ENCODE data around the gene ANKRD62. TPM values are rescaled to one million over a fixed set of nuclear protein-coding genes. Genes with fewer than 3 reads are reported as not detected.
A peak's percentile ranks its signal among the peaks of the same experiment; 100 is the strongest.

Gene ANKRD62
- polyA plus RNA-seq (2013), result not detected in 2 replicates

DNA sequence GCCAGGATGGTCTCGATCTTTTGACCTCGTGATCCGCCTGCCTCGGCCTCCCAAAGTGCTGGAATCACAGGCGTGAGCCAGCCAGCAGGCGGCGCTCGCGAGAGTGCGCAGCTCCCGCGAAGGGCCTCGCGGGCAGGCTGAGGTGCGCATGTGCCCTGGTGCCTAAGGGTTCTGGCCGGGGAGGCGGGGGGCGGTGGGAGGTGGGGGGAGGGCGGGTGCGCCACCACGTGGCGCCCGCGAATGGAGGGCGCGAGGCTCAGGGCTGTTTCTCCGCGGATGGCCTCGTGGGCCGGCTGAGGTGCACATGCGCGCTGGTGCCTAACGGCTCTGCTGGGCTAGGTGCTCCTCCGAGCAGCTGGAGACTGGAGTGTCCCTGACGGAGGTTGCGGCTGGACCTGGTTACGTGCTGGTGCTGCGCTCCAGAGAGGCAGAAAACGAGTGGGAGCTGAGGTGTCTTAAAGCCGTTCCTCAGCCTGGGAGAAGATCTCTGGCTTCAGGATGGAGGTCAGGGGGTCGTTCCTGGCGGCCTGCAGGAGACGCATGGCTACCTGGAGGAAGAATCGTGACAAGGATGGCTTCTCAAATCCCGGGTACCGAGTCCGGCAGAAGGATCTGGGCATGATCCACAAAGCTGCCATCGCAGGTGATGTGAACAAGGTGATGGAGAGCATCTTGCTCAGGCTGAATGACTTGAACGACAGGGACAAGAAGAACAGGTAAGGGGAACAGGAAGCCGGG, at the start of gene ANKRD62:
TSS of gene ANKRD62 (plus strand) at position 324 of the 738 bp plus-strand sequence. CDS start at position 499, 175 bp downstream.
- Histone ChIP-seq H3K79me1 (ENCODE audit: low read length) (no peaks in the 10 kb centered on the region), H3K4ac (ENCODE audit: low read depth, low read length) (no peak within 1 kb of the TSS), H4K12ac (ENCODE audit: low read depth, low read length) (no peak within 1 kb of the TSS), H3K4me3 (ENCODE audit: low read depth, low read length) (peak within 1 kb of the TSS; percentile 15), H3K14ac (ENCODE audit: low read length) (no peak within 1 kb of the TSS), H2AFZ (ENCODE audit: insufficient read depth, low read length, poor library complexity) (no peak within 1 kb of the TSS), H3K79me2 (ENCODE audit: control insufficient read depth, insufficient read depth, low read length, poor library complexity) (no peaks in the 10 kb centered on the region), H4K91ac (ENCODE audit: low read depth, low read length) (no peak within 1 kb of the TSS), H3K23ac (ENCODE audit: low read length) (no peak within 1 kb of the TSS), H3K27ac (ENCODE audit: low read depth, low read length) (no peak within 1 kb of the TSS), H3K27me3 (ENCODE audit: insufficient read depth, low read length) (no peaks in the 10 kb centered on the region), H2BK120ac (ENCODE audit: insufficient read depth, low read length, poor library complexity) (no peak within 1 kb of the TSS), H3K36me3 (ENCODE audit: control insufficient read depth in 1 of 2, insufficient read depth in 2 of 2, low read length in 2 of 2) (no peaks in the 10 kb centered on the region), H2BK5ac (ENCODE audit: low read depth, low read length, poor library complexity) (no peak within 1 kb of the TSS), H4K8ac (ENCODE audit: low read depth, low read length) (no peak within 1 kb of the TSS), H3K9me3 (ENCODE audit: insufficient read depth, low read depth, low read length) (no peaks in the 10 kb centered on the region), H3K4me2 (ENCODE audit: low read length) (no peak within 1 kb of the TSS), H2AK5ac (ENCODE audit: low read length) (no peak within 1 kb of the TSS), H3K9ac (ENCODE audit: low read length) (no peak within 1 kb of the TSS), H3K4me1 (ENCODE audit: control insufficient read depth in 1 of 2, insufficient read depth in 2 of 2, low read length in 2 of 2) (no peaks in the 10 kb centered on the region), H2BK12ac (ENCODE audit: low read length) (no peak within 1 kb of the TSS), H3K18ac (ENCODE audit: low read length) (no peak within 1 kb of the TSS)
- peak; percentile 67 to 68 for DNase-seq
- WGBS (ENCODE audit: extremely low coverage, insufficient coverage, insufficient read length), result no CpG with 5 or more reads among the region's 50 CpGs

DNA sequence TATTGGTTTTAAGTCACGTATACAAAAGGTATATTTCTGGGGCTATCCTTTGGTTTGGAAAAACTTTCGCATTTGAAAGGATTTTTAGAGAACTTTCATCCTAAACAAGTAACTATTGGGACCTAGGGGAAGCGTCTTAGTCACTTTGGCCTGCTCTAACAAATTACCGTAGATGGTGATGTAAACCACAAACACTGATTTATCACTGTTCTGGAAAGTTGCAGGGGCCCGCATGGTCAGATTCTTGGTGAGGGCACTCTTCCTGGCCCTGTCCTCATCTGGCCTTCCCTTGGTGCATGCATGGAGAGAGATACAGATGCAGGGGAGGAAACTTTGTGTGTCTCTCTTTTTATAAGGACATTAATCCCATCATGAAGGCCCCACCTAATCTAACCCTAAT, 49.1 kb upstream of the ANKRD62 start:
- Histone ChIP-seq H3K27me3 (ENCODE audit: insufficient read depth, low read length) (no peaks in the 10 kb centered on the region), H3K4ac (ENCODE audit: low read depth, low read length) (no peak overlapping the region), H2BK120ac (ENCODE audit: insufficient read depth, low read length, poor library complexity) (no peak overlapping the region), H3K4me3 (ENCODE audit: low read depth, low read length) (no peak overlapping the region), H4K91ac (ENCODE audit: low read depth, low read length) (no peak overlapping the region), H3K36me3 (ENCODE audit: control insufficient read depth in 1 of 2, insufficient read depth in 2 of 2, low read length in 2 of 2) (no peaks in the 10 kb centered on the region), H4K8ac (ENCODE audit: low read depth, low read length) (no peak overlapping the region), H2BK12ac (ENCODE audit: low read length) (no peak overlapping the region), H3K14ac (ENCODE audit: low read length) (no peak overlapping the region), H2BK5ac (ENCODE audit: low read depth, low read length, poor library complexity) (no peak overlapping the region), H3K18ac (ENCODE audit: low read length) (no peak overlapping the region), H3K4me1 (ENCODE audit: control insufficient read depth in 1 of 2, insufficient read depth in 2 of 2, low read length in 2 of 2) (no peaks in the 10 kb centered on the region), H2AK5ac (ENCODE audit: low read length) (no peak overlapping the region), H3K9me3 (ENCODE audit: insufficient read depth, low read depth, low read length) (peaks cover 3% of the 10 kb centered on the region), H3K23ac (ENCODE audit: low read length) (no peak overlapping the region), H3K4me2 (ENCODE audit: low read length) (no peak overlapping the region), H2AFZ (ENCODE audit: insufficient read depth, low read length, poor library complexity) (no peak overlapping the region), H4K12ac (ENCODE audit: low read depth, low read length) (no peak overlapping the region), H3K79me1 (ENCODE audit: low read length) (no peaks in the 10 kb centered on the region), H3K9ac (ENCODE audit: low read length) (no peak overlapping the region), H3K27ac (ENCODE audit: low read depth, low read length) (no peak overlapping the region), H3K79me2 (ENCODE audit: control insufficient read depth, insufficient read depth, low read length, poor library complexity) (no peaks in the 10 kb centered on the region)
- WGBS (ENCODE audit: extremely low coverage, insufficient coverage, insufficient read length), result no CpG with 5 or more reads among the region's 5 CpGs
- peak; percentile 14 to 39 for DNase-seq

DNA sequence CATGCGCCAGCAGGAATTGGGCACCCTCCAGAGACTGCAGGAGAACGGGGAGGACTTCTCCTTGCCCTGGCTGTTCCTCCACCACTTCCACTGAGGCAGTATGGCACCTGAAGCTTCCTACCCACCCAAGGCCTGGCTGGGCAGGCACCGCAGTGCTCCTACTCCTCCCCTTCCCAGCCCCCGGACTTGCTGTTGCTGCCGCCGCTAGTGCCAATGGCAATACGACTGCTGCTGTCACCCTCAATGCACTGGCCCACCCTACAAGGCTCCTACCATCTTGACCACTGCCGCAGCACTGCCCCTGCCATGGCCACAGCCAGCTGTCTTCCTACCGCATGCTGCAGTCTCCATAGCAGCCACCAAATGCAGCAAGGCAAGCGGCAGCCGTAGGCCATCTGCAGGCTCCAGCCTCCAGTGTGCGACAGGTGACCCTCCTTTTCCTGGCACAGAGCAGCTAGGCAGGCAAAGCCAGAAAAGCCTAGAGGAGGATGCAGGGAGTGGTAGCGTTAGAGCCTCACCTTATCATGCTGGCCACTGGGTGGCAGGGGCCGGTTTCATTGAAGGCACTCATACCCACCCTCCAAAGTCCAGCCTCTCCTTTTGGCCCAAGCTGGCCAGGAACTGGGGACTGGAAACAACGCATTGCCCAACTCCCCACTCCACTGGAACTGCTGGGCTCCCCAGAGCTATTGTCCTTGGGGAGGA, 47.4 kb upstream of the ANKRD62 start:
- Histone ChIP-seq H3K27ac (ENCODE audit: low read depth, low read length) (no peak overlapping the region), H4K8ac (ENCODE audit: low read depth, low read length) (no peak overlapping the region), H4K91ac (ENCODE audit: low read depth, low read length) (no peak overlapping the region), H2AK5ac (ENCODE audit: low read length) (no peak overlapping the region), H3K18ac (ENCODE audit: low read length) (no peak overlapping the region), H3K14ac (ENCODE audit: low read length) (no peak overlapping the region), H3K4me1 (ENCODE audit: control insufficient read depth in 1 of 2, insufficient read depth in 2 of 2, low read length in 2 of 2) (no peaks in the 10 kb centered on the region), H3K36me3 (ENCODE audit: control insufficient read depth in 1 of 2, insufficient read depth in 2 of 2, low read length in 2 of 2) (no peaks in the 10 kb centered on the region), H2BK5ac (ENCODE audit: low read depth, low read length, poor library complexity) (no peak overlapping the region), H3K79me2 (ENCODE audit: control insufficient read depth, insufficient read depth, low read length, poor library complexity) (no peaks in the 10 kb centered on the region), H2BK12ac (ENCODE audit: low read length) (no peak overlapping the region), H3K4ac (ENCODE audit: low read depth, low read length) (no peak overlapping the region), H3K79me1 (ENCODE audit: low read length) (no peaks in the 10 kb centered on the region), H2AFZ (ENCODE audit: insufficient read depth, low read length, poor library complexity) (no peak overlapping the region), H4K12ac (ENCODE audit: low read depth, low read length) (no peak overlapping the region), H3K9ac (ENCODE audit: low read length) (no peak overlapping the region), H3K27me3 (ENCODE audit: insufficient read depth, low read length) (no peaks in the 10 kb centered on the region), H3K23ac (ENCODE audit: low read length) (no peak overlapping the region), H3K4me3 (ENCODE audit: low read depth, low read length) (no peak overlapping the region), H2BK120ac (ENCODE audit: insufficient read depth, low read length, poor library complexity) (no peak overlapping the region), H3K4me2 (ENCODE audit: low read length) (no peak overlapping the region), H3K9me3 (ENCODE audit: insufficient read depth, low read depth, low read length) (peaks cover 3% of the 10 kb centered on the region)
- WGBS (ENCODE audit: extremely low coverage, insufficient coverage, insufficient read length), result no CpG with 5 or more reads among the region's 15 CpGs
- no peak for DNase-seq

GRCh38 chr18:12046751-12047335, 46.8 kb upstream of the ANKRD62 start:
- Histone ChIP-seq H2AFZ (ENCODE audit: insufficient read depth, low read length, poor library complexity) (no peak overlapping the region), H3K36me3 (ENCODE audit: control insufficient read depth in 1 of 2, insufficient read depth in 2 of 2, low read length in 2 of 2) (no peaks in the 10 kb centered on the region), H3K79me2 (ENCODE audit: control insufficient read depth, insufficient read depth, low read length, poor library complexity) (no peaks in the 10 kb centered on the region), H3K18ac (ENCODE audit: low read length) (no peak overlapping the region), H3K14ac (ENCODE audit: low read length) (no peak overlapping the region), H3K9me3 (ENCODE audit: insufficient read depth, low read depth, low read length) (peaks cover 3% of the 10 kb centered on the region), H2BK12ac (ENCODE audit: low read length) (no peak overlapping the region), H3K4me2 (ENCODE audit: low read length) (no peak overlapping the region), H4K8ac (ENCODE audit: low read depth, low read length) (no peak overlapping the region), H4K12ac (ENCODE audit: low read depth, low read length) (no peak overlapping the region), H3K27me3 (ENCODE audit: insufficient read depth, low read length) (no peaks in the 10 kb centered on the region), H3K4ac (ENCODE audit: low read depth, low read length) (no peak overlapping the region), H2AK5ac (ENCODE audit: low read length) (no peak overlapping the region), H3K9ac (ENCODE audit: low read length) (no peak overlapping the region), H3K27ac (ENCODE audit: low read depth, low read length) (no peak overlapping the region), H3K79me1 (ENCODE audit: low read length) (no peaks in the 10 kb centered on the region), H2BK5ac (ENCODE audit: low read depth, low read length, poor library complexity) (no peak overlapping the region), H3K4me1 (ENCODE audit: control insufficient read depth in 1 of 2, insufficient read depth in 2 of 2, low read length in 2 of 2) (no peaks in the 10 kb centered on the region), H3K23ac (ENCODE audit: low read length) (no peak overlapping the region), H4K91ac (ENCODE audit: low read depth, low read length) (no peak overlapping the region), H2BK120ac (ENCODE audit: insufficient read depth, low read length, poor library complexity) (no peak overlapping the region), H3K4me3 (ENCODE audit: low read depth, low read length) (no peak overlapping the region)
- DNase-seq, result no peak
- WGBS (ENCODE audit: extremely low coverage, insufficient coverage, insufficient read length), result no CpG with 5 or more reads among the region's 12 CpGs

Data from trophoblast cell (in vitro differentiated cells and primary cell).